ENCODE results near the gene PARM1. TPM values are rescaled to one million over a fixed set of nuclear protein-coding genes. Genes with fewer than 3 reads are reported as not detected.

The PARM1 gene
- total and polyA plus RNA-seq, 2 experiments from 2014 or later: 4.9 to 10.4 TPM

DNA sequence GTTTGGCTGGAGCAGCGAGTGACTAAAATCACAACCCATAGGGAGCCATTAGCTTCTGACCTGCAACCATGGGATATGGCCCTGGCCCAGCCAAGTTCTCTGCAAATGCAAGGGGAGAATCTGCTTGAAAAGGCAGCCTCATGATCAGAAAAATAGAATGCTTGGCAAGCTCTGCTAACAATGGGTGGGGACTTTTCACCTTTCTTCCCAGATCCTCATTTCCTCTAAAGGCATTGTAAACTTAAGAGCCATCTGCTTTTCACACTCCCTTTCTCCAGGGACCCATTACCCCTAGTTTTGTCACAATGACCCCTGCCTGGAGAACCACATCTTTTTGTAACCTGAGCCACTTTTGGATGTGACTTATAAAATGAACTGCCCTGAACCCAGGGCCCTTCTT is 104.3 kb downstream of the PARM1 start:
- no peaks in the 10 kb centered on the region for H3K36me3 Mint-ChIP-seq (ENCODE audit: low read depth)
- H3K36me3 ChIP-seq (ENCODE audit: insufficient read depth): no peaks in the 10 kb centered on the region
- H3K4me1 Mint-ChIP-seq: no peaks in the 10 kb centered on the region
- peaks cover 3% of the 10 kb centered on the region for H3K27me3 Mint-ChIP-seq (ENCODE audit: insufficient read depth, low read depth, poor library complexity)
- H3F3A ChIP-seq (replicated peaks; ENCODE audit: low read depth): no peaks in the 10 kb centered on the region
- 0 out of 2 replicates have a peak, but pooled peaks cover 4% of the 10 kb centered on the region for H3K9me2 ChIP-seq (ENCODE audit: insufficient read depth)
- DNase-seq (ENCODE audit: low spot score) (no peak), ATAC-seq (no peak)
- TF ChIP-seq ZNF114 (CRISPR knock-in tag; IDR thresholded peaks at IDR 0.05): no peak
- TF ChIP-seq EZH2 (IDR thresholded peaks at IDR 0.05; ENCODE audit: low read depth, unreplicated experiment): no peak
- no peak for TF ChIP-seq POLR2AphosphoS5 (IDR thresholded peaks at IDR 0.05; ENCODE audit: low read depth)
- no peak for TF ChIP-seq JUNB (IDR thresholded peaks at IDR 0.05; ENCODE audit: unreplicated experiment)
- TF ChIP-seq CREB1 (CRISPR knock-in tag; IDR thresholded peaks at IDR 0.05; ENCODE audit: low read depth): no peak
- TF ChIP-seq EZH2phosphoT487 (IDR thresholded peaks at IDR 0.05; ENCODE audit: unreplicated experiment): no peak
- TF ChIP-seq STAT1 (IDR thresholded peaks at IDR 0.05; ENCODE audit: unreplicated experiment): no peak
- TF ChIP-seq, protein P1, sequence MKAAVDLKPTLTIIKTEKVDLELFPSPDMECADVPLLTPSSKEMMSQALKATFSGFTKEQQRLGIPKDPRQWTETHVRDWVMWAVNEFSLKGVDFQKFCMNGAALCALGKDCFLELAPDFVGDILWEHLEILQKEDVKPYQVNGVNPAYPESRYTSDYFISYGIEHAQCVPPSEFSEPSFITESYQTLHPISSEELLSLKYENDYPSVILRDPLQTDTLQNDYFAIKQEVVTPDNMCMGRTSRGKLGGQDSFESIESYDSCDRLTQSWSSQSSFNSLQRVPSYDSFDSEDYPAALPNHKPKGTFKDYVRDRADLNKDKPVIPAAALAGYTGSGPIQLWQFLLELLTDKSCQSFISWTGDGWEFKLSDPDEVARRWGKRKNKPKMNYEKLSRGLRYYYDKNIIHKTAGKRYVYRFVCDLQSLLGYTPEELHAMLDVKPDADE (IDR thresholded peaks at IDR 0.05): no peak
- TF ChIP-seq, protein P2, sequence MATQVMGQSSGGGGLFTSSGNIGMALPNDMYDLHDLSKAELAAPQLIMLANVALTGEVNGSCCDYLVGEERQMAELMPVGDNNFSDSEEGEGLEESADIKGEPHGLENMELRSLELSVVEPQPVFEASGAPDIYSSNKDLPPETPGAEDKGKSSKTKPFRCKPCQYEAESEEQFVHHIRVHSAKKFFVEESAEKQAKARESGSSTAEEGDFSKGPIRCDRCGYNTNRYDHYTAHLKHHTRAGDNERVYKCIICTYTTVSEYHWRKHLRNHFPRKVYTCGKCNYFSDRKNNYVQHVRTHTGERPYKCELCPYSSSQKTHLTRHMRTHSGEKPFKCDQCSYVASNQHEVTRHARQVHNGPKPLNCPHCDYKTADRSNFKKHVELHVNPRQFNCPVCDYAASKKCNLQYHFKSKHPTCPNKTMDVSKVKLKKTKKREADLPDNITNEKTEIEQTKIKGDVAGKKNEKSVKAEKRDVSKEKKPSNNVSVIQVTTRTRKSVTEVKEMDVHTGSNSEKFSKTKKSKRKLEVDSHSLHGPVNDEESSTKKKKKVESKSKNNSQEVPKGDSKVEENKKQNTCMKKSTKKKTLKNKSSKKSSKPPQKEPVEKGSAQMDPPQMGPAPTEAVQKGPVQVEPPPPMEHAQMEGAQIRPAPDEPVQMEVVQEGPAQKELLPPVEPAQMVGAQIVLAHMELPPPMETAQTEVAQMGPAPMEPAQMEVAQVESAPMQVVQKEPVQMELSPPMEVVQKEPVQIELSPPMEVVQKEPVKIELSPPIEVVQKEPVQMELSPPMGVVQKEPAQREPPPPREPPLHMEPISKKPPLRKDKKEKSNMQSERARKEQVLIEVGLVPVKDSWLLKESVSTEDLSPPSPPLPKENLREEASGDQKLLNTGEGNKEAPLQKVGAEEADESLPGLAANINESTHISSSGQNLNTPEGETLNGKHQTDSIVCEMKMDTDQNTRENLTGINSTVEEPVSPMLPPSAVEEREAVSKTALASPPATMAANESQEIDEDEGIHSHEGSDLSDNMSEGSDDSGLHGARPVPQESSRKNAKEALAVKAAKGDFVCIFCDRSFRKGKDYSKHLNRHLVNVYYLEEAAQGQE (IDR thresholded peaks at IDR 0.05; ENCODE audit: unreplicated experiment): no peak
- TF ChIP-seq, protein P3, sequence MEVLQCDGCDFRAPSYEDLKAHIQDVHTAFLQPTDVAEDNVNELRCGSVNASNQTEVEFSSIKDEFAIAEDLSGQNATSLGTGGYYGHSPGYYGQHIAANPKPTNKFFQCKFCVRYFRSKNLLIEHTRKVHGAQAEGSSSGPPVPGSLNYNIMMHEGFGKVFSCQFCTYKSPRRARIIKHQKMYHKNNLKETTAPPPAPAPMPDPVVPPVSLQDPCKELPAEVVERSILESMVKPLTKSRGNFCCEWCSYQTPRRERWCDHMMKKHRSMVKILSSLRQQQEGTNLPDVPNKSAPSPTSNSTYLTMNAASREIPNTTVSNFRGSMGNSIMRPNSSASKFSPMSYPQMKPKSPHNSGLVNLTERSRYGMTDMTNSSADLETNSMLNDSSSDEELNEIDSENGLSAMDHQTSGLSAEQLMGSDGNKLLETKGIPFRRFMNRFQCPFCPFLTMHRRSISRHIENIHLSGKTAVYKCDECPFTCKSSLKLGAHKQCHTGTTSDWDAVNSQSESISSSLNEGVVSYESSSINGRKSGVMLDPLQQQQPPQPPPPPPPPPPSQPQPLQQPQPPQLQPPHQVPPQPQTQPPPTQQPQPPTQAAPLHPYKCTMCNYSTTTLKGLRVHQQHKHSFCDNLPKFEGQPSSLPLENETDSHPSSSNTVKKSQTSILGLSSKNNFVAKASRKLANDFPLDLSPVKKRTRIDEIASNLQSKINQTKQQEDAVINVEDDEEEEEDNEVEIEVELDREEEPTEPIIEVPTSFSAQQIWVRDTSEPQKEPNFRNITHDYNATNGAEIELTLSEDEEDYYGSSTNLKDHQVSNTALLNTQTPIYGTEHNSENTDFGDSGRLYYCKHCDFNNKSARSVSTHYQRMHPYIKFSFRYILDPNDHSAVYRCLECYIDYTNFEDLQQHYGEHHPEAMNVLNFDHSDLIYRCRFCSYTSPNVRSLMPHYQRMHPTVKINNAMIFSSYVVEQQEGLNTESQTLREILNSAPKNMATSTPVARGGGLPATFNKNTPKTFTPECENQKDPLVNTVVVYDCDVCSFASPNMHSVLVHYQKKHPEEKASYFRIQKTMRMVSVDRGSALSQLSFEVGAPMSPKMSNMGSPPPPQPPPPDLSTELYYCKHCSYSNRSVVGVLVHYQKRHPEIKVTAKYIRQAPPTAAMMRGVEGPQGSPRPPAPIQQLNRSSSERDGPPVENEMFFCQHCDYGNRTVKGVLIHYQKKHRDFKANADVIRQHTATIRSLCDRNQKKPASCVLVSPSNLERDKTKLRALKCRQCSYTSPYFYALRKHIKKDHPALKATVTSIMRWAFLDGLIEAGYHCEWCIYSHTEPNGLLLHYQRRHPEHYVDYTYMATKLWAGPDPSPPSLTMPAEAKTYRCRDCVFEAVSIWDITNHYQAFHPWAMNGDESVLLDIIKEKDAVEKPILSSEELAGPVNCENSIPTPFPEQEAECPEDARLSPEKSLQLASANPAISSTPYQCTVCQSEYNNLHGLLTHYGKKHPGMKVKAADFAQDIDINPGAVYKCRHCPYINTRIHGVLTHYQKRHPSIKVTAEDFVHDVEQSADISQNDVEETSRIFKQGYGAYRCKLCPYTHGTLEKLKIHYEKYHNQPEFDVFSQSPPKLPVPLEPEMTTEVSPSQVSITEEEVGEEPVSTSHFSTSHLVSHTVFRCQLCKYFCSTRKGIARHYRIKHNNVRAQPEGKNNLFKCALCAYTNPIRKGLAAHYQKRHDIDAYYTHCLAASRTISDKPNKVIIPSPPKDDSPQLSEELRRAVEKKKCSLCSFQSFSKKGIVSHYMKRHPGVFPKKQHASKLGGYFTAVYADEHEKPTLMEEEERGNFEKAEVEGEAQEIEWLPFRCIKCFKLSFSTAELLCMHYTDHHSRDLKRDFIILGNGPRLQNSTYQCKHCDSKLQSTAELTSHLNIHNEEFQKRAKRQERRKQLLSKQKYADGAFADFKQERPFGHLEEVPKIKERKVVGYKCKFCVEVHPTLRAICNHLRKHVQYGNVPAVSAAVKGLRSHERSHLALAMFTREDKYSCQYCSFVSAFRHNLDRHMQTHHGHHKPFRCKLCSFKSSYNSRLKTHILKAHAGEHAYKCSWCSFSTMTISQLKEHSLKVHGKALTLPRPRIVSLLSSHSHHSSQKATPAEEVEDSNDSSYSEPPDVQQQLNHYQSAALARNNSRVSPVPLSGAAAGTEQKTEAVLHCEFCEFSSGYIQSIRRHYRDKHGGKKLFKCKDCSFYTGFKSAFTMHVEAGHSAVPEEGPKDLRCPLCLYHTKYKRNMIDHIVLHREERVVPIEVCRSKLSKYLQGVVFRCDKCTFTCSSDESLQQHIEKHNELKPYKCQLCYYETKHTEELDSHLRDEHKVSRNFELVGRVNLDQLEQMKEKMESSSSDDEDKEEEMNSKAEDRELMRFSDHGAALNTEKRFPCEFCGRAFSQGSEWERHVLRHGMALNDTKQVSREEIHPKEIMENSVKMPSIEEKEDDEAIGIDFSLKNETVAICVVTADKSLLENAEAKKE (CRISPR knock-in tag; IDR thresholded peaks at IDR 0.05): no peak
- TF ChIP-seq NANOG (IDR thresholded peaks at IDR 0.05; ENCODE audit: borderline replicate concordance): no peak
- TF ChIP-seq ZNF331 (CRISPR knock-in tag; IDR thresholded peaks at IDR 0.05; ENCODE audit: low read depth): no peak
- TF ChIP-seq, protein P4, sequence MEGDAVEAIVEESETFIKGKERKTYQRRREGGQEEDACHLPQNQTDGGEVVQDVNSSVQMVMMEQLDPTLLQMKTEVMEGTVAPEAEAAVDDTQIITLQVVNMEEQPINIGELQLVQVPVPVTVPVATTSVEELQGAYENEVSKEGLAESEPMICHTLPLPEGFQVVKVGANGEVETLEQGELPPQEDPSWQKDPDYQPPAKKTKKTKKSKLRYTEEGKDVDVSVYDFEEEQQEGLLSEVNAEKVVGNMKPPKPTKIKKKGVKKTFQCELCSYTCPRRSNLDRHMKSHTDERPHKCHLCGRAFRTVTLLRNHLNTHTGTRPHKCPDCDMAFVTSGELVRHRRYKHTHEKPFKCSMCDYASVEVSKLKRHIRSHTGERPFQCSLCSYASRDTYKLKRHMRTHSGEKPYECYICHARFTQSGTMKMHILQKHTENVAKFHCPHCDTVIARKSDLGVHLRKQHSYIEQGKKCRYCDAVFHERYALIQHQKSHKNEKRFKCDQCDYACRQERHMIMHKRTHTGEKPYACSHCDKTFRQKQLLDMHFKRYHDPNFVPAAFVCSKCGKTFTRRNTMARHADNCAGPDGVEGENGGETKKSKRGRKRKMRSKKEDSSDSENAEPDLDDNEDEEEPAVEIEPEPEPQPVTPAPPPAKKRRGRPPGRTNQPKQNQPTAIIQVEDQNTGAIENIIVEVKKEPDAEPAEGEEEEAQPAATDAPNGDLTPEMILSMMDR (conservative IDR thresholded peaks at IDR 0.05; ENCODE audit: low read depth in 2 of 2): no peak
- no peaks in the 10 kb centered on the region for H3K4me1 ChIP-seq (ENCODE audit: insufficient read depth)
- no peak overlapping the region for H3K4me3 ChIP-seq
- H3K27me3 ChIP-seq (ENCODE audit: insufficient read depth): no peaks in the 10 kb centered on the region
- no peak overlapping the region for H3K27ac Mint-ChIP-seq
- H3K79me2 ChIP-seq (replicated peaks; ENCODE audit: insufficient read depth): no peaks in the 10 kb centered on the region
- no peak overlapping the region for H3K27ac ChIP-seq (ENCODE audit: low read depth)
- no peak overlapping the region for H3K4me2 ChIP-seq
- H3K9me3 Mint-ChIP-seq: no peaks in the 10 kb centered on the region
- no peaks in the 10 kb centered on the region for H4K20me1 ChIP-seq (replicated peaks; ENCODE audit: insufficient read depth)
- H3K4me3 Mint-ChIP-seq: no peak overlapping the region
- no peak overlapping the region for H2AFZ ChIP-seq
